IPS-NIHi7 (cell line): Measurements from ENCODE around the gene TMEM125.
A peak's percentile ranks its signal among the peaks of the same experiment; 100 is the strongest.

Experiments
- DNase-seq: peaks from one replicate; pipeline ENCODE4 v3.0.0; 2012; ENCODE audit warnings: mixed read lengths; ENCODE audit errors: extremely low spot score

TMEM125 gene

GRCh38 chr1:43274125-43274803, 4.5 kb downstream of the TMEM125 start:
- DNase-seq: no peak

GRCh38 chr1:43274804-43275180, 5.0 kb downstream of the TMEM125 start:
- DNase-seq: no peak

GRCh38 chr1:43275826-43276620, 6.2 kb downstream of the TMEM125 start:
- no peak for DNase-seq

DNA sequence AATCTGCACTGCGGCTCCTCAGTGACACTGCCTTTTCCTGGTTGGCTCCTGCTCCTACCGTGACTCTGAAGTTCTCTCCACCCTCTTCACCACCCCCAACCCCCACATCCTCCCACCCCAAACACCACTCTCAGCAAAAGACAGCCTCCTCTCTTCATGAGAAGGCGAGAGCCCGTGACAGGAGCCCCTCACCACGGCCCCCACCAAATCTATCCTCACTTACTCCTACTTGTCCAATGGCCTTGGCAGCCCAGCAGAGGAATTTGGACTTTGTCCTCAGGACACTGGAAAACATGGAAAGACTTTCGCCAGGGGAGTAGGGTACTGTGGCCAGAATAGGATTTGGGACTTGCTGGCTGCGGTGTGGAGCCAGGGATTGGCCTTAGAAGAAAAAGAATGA, 6.9 kb downstream of the TMEM125 start:
- no peak for DNase-seq

GRCh38 chr1:43277116-43277876, 7.5 kb downstream of the TMEM125 start:
- no peak for DNase-seq

DNA sequence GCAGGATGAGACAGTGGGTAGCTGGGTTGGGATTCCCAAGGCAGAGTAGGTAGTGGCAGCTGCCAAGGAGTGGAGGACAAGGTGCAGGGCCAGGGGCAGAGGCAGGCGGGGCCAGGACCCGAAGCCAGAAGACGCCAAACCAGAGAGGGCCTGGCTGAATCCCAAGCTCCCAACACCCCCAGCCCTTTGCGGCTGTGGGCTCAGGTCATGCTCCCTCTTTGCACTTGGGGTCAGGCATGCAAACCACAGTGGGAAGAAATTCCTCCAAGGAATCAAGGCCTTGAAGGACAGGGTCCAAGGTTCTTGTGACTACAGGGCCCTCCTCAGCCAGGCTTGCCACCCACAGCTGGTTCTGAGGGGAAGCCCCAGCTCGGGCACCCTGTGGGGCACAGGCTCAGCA, 9.4 kb downstream of the TMEM125 start:
- DNase-seq: no peak

DNA sequence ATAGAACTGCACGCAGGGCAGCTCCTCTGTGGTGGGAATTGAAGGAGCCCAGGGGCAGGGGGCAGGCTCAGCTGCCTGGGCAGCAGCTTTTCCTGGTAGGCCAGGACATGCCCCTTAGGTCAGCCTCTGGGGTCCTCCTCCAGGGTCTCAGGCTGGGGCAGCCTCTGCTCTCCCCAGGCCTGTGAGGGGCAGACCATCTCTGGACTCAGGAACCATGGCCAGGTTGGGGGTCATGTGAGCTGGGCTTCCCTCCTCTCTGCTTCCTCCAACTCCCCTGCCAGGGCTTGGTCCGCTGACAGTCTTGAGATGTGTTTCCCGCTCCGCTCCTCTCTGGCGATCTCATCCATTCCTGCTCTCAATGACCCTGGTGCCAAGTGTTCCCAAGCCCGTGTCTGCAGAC, 9.9 kb downstream of the TMEM125 start:
- no peak for DNase-seq

GRCh38 chr1:43280692-43281091, 10.9 kb downstream of the TMEM125 start:
- no peak for DNase-seq

- DNase-seq: no peak
Measured at GRCh38 chr1:43282220-43283195, 12.7 kb downstream of the TMEM125 start.

- no peak for DNase-seq
Measured at GRCh38 chr1:43284065-43284464, 14.3 kb downstream of the TMEM125 start.

DNA sequence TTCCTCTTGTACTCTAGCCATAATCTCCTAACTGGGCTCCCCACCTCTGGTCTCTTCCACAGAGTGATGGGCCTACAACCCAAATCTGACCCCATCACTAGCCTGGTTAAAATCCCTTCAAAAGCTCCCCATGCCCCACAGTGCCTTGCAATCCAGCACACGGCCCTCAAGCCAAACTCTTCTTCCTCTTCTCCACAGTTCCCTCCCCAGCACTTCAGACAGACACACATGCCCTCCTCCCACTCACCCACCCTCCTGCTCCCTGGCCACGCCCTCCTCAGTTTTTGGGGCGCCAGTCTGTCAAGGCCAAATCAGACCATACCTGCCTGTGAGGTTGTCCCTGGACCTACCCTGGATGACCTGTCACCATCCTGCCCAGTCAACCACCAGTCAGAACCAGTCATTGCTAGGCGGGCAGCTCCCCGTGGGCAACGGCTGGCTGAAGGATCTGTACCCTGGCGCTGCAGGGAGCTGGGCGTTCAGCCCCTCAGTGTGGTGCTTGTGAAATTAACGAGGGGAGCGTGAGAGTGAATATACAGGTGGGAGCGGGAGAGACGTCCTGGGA, 14.8 kb downstream of the TMEM125 start:
- no peak for DNase-seq

DNA sequence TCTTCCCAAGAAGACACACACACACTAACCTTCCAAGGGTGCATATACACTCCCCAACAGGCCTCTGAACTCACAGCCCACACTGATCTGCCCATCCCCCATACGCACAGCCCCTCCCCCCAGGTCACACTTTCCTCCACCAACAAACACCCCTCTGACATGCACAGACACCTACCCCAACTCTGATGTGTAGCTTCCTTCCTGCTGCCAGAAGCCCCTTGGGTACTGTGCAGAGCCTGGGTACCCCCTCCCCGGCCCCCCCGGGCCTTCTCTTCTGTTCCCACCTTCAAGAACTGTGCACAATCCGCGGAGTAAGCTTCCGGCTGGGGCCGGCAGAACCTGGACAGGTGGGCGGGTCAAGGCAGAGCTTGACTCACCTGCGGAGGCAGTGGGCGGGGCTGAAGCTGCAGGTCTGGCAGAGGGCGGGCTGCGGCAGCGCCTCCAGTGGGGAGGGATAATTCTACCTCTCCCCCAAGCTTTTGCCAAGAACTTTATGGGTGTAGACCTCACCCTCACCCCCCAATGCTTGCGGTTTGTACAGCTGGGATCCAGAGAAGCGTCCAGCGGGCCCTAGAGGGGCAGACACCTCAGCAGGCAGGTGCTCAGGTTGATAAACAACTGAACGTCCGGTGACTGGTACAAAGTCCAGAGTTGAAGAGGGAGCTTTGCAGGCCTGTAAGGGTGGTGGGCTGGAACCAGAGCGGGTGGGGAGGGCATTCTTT, 15.6 kb downstream of the TMEM125 start, which contains the start of gene C1orf210:
TSS of gene C1orf210 (minus strand) at position 313 of the 722 bp plus-strand sequence. CDS start 2,311 bp downstream, outside the sequence.
- peak; percentile 98 for DNase-seq

- DNase-seq: no peak
Measured at GRCh38 chr1:43286115-43286514, 16.3 kb downstream of the TMEM125 start.

DNA sequence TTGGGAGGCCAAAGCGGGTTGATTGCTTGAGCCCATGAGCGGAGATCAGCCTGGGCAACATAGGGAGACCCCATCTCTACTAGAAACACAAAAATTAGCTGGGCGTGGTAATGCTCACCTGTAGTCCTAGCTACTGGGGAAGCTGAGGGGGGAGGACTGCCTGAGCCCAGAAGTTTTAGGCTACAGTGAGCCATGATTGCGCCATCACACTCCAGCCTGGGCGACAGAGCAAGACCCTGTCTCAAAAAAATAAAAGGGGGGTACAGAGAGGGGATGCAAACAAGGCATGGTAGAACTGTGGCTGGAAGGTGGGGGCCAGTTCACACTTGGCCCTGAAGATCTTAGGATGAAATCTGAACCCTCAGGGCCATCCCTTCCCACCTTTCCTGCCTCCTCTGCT, 16.8 kb downstream of the TMEM125 start:
- no peak for DNase-seq

- DNase-seq: no peak
Measured at GRCh38 chr1:43288058-43288784, 18.4 kb downstream of the TMEM125 start.

DNA sequence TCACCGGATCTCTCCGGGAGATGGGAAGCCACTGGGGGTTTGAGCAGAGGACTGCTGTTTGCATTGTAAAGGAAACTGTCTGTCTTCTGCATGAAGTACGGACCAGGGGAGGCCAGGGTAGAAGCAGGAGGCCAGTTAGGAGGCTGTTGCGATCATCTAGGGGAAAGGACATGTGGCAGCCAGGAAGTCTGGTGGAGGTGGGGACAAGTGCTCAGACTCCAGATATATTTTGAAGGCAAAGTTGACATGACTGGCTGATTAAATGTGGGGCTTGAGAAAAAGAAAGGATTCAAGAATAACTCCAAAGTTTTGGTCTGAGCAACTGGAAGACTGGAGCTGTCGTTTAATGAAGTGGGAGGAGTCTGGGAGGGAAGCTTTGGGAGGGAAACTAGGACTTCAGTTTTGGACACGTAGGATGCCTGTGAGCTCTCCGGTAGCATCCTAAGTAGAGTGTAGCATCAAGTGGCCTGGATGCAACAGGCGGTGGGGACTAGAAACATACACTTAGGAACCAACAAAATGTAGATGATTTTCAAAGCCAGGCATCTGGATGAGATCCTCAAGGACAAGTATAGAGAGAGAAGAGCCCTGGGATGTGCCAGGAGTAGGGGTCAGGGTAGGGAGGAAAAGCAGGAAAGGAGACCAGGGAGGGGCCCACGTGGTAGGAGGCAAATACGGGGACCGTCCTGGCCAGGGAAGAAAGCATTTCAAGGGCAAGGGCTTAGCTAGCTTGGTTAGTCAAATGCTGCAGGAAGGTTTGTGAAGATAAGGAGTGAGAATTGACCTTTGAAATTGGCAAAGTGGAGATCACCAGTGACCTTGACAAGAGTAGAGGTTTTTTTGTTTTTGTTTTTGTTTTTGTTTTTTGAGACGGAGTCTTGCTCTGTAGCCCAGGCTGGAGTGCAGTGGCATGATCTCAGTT, 19.3 kb downstream of the TMEM125 start:
- DNase-seq: no peak

GRCh38 chr1:43292216-43292615, 22.4 kb downstream of the TMEM125 start:
- DNase-seq: no peak

DNA sequence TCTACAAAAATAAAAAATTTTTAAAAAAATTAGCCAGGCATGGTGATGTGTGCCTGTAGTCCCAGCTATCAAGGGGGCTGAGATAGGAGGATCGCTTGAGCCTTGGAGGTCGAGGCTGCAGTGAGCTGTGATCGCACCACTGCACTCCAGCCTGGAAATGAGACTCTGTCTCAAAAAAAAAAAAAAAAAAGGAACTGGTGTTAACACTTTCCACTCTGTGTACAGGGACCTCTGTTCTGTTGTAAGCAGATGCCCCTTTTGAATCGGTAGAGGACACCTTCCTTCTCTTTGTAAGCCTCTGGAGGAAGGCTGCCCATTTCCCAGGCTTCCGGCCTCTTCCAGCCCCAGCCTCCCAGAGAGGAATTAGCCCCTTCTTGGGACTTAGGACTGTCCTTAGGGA, 22.9 kb downstream of the TMEM125 start:
- no peak for DNase-seq

GRCh38 chr1:43293176-43293575, 23.4 kb downstream of the TMEM125 start:
- DNase-seq: no peak
